Stimulated activated CD4-positive, alpha-beta T cell treated with anti-CD3 and anti-CD28 coated beads, Interleukin-1b, Interleukin-23, amount 100 ng/mL, for 24 hours (primary cell): Measurements from ENCODE around the gene CELF2.

ENCODE experiments used
- DNase-seq, 4 experiments: peaks; one replicate each; pipeline ENCODE4 v3.0.0-alpha.2; 2020; ENCODE audit warnings: low read depth in 4 of 4, low spot score in 1 of 4

The CELF2 gene

GRCh38 chr10:11290156-11290890, 272.7 kb downstream of the CELF2 start:
- DNase-seq, result no peak

- no peak for DNase-seq
Measured at GRCh38 chr10:11292576-11293302, 275.1 kb downstream of the CELF2 start.

- DNase-seq, result no peak
Measured at GRCh38 chr10:11293332-11293731, 275.7 kb downstream of the CELF2 start.

DNA sequence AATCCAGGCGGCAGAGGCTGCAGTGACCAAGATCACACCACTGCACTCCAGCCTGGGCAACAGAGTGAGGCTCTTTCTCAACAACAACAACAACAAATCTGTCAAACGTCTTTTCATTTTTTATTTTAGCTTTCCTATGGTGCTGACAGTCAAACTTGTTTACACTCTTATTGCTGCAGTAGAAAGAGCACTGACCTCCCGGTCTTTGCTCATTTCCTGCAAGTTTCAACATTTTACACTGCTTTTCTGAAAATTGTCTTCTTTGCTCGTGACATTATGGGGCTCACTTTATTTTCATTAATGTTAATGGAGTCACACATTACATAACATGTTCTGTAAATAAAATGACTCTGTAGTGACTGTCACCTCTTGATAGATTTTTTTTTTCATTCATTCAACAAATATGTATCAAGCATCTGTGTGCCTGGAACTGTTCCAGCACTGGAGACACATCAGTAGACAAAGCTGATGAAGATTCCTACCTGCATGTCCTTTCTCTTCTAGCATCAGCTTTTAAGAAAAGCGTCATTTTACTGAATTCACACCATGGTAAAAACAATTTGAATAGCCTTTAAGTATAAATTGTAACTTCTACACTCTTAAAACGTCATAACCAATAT, 277.3 kb downstream of the CELF2 start:
- DNase-seq, result no peak

DNA sequence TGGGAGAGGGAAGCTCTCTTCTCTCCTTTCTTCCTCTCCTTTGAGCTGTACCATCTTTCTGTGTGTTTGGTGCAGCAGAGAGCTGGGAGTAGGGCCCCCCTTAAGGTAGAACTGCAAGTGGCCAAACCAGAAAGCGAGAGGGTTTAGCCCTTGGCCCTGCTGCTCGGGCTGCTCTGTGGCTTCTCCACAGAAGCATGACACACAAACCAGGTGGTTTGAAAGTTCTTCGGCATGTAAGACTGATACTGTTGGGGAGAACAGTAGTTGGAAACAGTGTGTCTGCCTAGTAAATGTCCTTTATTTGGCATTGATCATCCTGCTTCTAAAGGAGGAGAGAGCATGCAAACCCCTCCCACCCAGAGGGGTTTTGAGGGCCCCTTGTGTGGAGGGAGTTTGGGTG, 277.8 kb downstream of the CELF2 start:
- DNase-seq, result no peak

- no peak for DNase-seq
Measured at GRCh38 chr10:11297136-11297535, 279.5 kb downstream of the CELF2 start.

DNA sequence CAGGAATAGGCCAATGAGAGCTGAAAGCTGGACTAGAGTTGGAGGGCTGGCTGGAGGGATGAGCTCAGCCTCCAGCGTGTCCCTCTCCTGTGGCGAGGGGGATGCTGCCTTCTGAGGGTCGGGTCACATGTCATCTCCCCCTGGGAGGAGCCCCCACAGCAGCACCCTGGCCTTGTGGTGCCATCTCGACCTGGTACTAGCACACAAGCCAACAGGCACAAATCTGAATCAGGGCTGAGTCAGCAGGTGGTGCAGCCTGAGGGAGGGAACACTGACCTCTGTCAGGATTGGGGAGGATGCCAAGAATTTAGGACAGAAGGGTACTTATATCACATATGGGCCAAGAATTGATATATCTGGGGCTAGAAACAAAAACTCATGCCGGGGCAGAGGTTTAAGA, 280.4 kb downstream of the CELF2 start:
- DNase-seq, result no peak

GRCh38 chr10:11299125-11299524, 281.5 kb downstream of the CELF2 start:
- DNase-seq, result no peak

GRCh38 chr10:11300026-11300425, 282.4 kb downstream of the CELF2 start:
- no peak for DNase-seq

DNA sequence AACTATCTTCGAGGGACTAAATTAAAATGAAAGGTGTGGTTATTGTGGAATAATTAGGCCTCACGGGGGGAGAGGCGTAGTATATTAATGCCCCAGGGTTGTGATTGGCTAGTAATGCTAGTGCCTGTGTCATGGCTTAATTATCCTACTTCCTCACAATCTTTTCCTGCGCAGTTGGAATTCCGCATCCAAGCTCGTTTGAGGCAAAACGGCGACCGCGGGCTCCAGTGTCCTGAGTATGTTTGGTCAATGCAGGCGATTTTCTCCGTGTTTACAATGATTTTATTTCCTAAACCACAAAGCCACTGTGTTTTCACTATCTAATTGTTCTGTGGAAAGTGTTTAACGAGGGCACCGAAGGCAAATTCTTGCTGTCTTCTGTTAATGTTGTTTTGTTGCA, 282.9 kb downstream of the CELF2 start:
- no peak for DNase-seq

DNA sequence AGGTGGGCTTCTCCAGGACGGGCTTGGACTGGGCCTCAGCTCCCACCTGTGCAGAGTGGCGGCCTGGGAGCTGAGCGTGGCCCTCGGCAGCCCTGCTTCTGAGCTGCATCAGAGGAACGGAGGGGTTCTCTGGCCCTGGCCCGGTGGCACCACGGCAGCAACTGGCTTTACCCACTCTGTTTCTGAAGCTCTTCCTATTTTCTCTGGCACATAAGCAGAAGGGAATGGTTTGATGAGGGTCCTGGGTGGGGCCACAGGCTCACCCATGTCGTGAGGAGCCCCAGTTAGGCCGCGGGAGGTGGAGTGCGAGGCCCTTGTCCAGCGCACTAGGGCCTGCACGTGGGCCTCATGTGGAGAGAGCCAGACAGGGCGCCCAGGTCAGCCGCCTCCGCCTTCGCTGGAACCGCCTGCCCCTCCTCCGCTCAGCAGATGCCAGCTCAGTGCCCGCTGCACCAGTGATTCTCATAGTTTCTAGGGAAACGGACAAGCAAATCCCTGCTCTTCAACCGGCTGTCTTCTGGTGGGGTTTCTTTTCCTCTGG, 284.0 kb downstream of the CELF2 start:
- no peak for DNase-seq

DNA sequence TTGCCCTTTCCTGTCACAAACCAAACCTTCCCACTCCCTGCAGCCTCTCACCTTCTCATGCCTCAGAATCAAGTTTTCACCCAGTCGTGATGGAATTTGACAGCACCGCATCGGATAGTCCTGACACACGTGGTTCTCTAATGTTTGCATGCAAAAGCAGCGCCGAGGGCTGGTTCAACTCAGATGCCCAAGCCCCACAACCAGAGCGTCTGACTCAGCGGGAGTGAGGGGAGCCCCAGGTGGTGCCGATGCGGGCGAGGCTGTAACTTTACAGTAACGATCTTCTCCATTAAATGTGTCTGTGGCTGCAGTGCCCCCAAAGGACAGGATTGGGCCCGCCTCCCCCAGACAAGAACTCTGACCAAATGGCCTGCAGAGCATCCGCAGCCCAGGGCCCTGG, 284.5 kb downstream of the CELF2 start:
- no peak for DNase-seq

DNA sequence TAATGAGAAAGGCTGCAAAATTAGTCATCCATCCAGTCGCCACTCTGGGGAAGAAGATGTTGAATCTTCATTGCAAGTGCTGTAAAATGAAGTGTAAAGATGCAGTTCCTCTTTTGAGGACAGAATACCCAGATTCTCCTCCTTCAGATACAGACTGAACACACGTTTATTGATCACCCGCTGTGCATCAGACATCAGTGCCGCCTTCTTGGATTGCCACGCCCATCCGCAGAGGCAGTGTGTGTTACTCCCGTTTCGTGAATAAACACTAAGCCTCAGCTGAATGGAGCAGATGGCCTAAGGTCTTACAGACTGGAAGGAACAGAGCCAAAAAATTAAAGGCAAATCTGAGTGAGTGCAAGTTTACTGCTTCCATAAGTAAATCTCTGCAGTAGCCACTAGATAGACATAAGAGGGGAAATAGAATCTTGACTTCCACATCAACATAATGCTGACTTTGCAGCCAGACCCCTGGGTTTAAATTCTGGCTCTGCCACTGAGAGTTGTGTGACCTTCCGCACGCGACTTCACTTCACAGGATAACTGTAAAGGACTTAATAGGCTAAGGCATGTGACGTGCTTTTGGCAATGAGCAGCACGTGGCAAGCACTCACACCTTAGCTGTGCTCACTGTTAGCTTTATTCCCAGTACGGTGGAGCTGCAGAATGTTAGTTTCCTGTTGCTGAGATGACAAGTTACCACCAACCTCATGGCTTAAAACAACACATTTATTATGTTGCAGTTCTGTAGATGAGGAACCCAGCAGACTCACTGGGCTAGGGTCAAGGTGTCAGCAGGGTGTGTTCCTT, 285.9 kb downstream of the CELF2 start:
- DNase-seq, result no peak

- DNase-seq, result no peak
Measured at GRCh38 chr10:11304906-11305585, 287.4 kb downstream of the CELF2 start.

DNA sequence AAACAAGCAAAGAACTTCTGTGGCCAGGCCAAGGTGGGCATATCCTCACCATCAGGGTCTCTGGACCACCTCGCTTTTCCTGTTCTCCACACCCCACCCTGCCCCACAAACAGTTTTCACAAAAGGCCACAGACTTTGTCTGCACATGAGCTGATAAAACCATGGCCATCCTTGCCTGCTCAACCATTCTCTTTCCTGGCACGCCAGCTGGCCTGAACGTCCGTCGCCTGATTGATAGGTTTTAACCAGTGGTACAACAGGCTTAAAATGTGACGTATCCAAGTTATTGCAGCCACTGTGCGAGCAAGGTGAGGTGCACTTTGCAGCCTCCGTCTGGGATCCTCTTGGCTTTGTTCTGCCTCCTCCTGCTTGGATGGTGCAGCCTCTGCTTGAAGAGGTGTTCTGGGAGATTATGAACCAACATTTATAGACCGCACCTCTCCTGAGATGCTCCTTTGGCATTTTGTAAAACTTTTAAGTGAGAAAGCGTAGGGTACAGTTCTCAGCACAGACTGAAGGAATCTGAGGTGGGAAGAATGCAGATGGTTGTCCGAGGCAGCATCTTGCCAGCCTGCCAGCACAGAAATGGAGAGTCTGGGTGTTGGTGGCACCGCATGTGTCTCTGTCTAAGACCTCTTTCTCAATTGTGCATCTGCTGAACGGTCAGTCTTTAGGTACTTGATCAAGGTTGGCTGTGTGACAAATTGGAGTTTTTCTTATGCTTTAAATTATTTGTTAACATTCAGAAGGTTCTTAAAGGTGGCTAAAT, 288.3 kb downstream of the CELF2 start:
- no peak for DNase-seq

GRCh38 chr10:11307004-11307403, 289.3 kb downstream of the CELF2 start:
- DNase-seq, result no peak

DNA sequence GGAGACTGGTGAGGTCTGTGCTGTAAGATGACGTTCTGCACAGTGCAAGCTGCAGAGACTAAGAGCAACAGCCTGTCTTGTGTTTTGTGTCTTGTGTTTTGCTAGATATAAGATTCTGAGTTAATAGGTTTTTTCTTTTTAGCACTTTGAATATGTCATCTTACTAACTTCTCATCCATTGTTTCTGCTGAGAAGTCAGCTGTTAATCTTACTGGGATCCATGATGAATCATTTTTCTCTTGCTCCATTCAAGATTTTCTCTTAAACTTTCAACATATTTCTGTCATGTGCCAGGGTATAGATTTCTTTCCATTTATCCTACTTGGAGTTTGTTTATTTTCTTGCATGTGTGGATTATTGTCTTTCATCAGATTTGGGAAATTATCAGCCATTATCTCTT, 290.3 kb downstream of the CELF2 start:
- no peak for DNase-seq

- no peak for DNase-seq
Measured at GRCh38 chr10:11311027-11311426, 293.4 kb downstream of the CELF2 start.

- no peak for DNase-seq
Measured at GRCh38 chr10:11313463-11313862, 295.8 kb downstream of the CELF2 start.
